HFFc6 (cell line): ENCODE results near the gene FOXL2NB. TPM values are rescaled to one million over a fixed set of nuclear protein-coding genes. Genes with fewer than 3 reads are reported as not detected.
"Not testable (repeated sequence)": the region's sequence is repeated elsewhere in the genome, so short reads cannot be mapped to it uniquely, and the experiment has no call there.

Source experiments
- DNase-seq: peaks from one replicate; pipeline ENCODE4 v3.0.0-alpha.2; 2018
- H3K27ac Mint-ChIP-seq: 2 replicates; pipeline ENCODE4 v1.8.0; 2020; ENCODE audit warnings: mild to moderate bottlenecking, mixed read lengths
- H3K27me3 Mint-ChIP-seq: 2 replicates; pipeline ENCODE4 v1.8.0; 2021; ENCODE audit warnings: mild to moderate bottlenecking, moderate library complexity, mixed read lengths; ENCODE audit not compliant: insufficient read depth
- H3K36me3 Mint-ChIP-seq: 2 replicates; pipeline ENCODE4 v1.8.0; 2021; ENCODE audit warnings: low read depth, mixed read lengths
- H3K4me1 Mint-ChIP-seq: 2 replicates; pipeline ENCODE4 v1.8.0; 2020; ENCODE audit warnings: low read depth, mixed read lengths
- H3K4me3 Mint-ChIP-seq: 2 replicates; pipeline ENCODE4 v1.8.0; 2020; ENCODE audit warnings: mild to moderate bottlenecking, moderate library complexity, mixed read lengths
- H3K9me3 Mint-ChIP-seq: 2 replicates; pipeline ENCODE4 v1.8.0; 2020; ENCODE audit warnings: mild to moderate bottlenecking, mixed read lengths
- CTCF ChIP-seq: fragments of 200-600 bp; sonication (generic); IDR thresholded peaks from 2 replicates; pipeline ENCODE4 v1.5.0; 2021; ENCODE audit warnings: antibody characterized with exemption, mild to moderate bottlenecking
- total RNA-seq, 6 experiments: library from RNA; stranded (reverse); fragmentation: NEBNext Ultra II Directional; extraction: Animal tissue kit (Norgen Biotek cat#: 25700); gene quantifications; 2 replicates in 1 of 6; 3 replicates in 5 of 6; pipeline ENCODE4 v1.2.3, GENCODE V29; 2021

Gene FOXL2NB
- total RNA-seq, 6 experiments from 2014 or later = 0.45 to 5.8 (median 4.6) TPM

GRCh38 chr3:138921316-138922292, 25.4 kb upstream of the FOXL2NB start:
- peak; percentile 85 for DNase-seq
- Mint-ChIP-seq H3K4me1 (peaks cover 27% of the 10 kb centered on the region), H3K9me3 (no peaks in the 10 kb centered on the region), H3K27me3 (peaks cover 8% of the 10 kb centered on the region), H3K27ac (peak overlapping the region; percentile 64), H3K4me3 (peak overlapping the region; percentile 53), H3K36me3 (no peaks in the 10 kb centered on the region)
- no peak for TF ChIP-seq CTCF

- not testable (repeated sequence) for H3K9me3 Mint-ChIP-seq, H3K27me3 Mint-ChIP-seq
- peak overlapping the region; percentile 64 for H3K27ac Mint-ChIP-seq
Measured at GRCh38 chr3:138922400-138922799, 24.6 kb upstream of the FOXL2NB start.

GRCh38 chr3:138923531-138923994, 23.5 kb upstream of the FOXL2NB start:
- DNase-seq = peak; percentile 80
- no peaks in the 10 kb centered on the region for H3K36me3 Mint-ChIP-seq
- peaks cover 6% of the 10 kb centered on the region for H3K27me3 Mint-ChIP-seq
- no peaks in the 10 kb centered on the region for H3K9me3 Mint-ChIP-seq
- H3K4me1 Mint-ChIP-seq = peaks cover 24% of the 10 kb centered on the region
- H3K4me3 Mint-ChIP-seq = no peak overlapping the region
- no peak overlapping the region for H3K27ac Mint-ChIP-seq
- TF ChIP-seq CTCF = peak; percentile 97

More at GRCh38 chr3:138922400-138922799, 24.6 kb upstream of the FOXL2NB start:
- peak overlapping the region; percentile 23; the same call in 1 of the 2 replicates for H3K4me3 Mint-ChIP-seq
- peak; percentile 49 for TF ChIP-seq CTCF
- H3K4me1 Mint-ChIP-seq = peaks cover 24% of the 10 kb centered on the region
- not testable (repeated sequence) for H3K36me3 Mint-ChIP-seq
- DNase-seq = peak; percentile 26

- Mint-ChIP-seq H3K4me1 (no peaks in the 10 kb centered on the region), H3K27me3 (peaks cover 12% of the 10 kb centered on the region), H3K4me3 (no peak overlapping the region), H3K9me3 (no peaks in the 10 kb centered on the region), H3K27ac (no peak overlapping the region), H3K36me3 (no peaks in the 10 kb centered on the region)
- no peak for TF ChIP-seq CTCF
- DNase-seq = no peak
Measured at GRCh38 chr3:138928727-138929372, 18.2 kb upstream of the FOXL2NB start.

GRCh38 chr3:138933068-138933668, 13.8 kb upstream of the FOXL2NB start:
- Mint-ChIP-seq H3K9me3 (no peaks in the 10 kb centered on the region), H3K4me1 (peaks cover 12% of the 10 kb centered on the region), H3K4me3 (no peak overlapping the region), H3K27me3 (peaks cover 30% of the 10 kb centered on the region), H3K36me3 (no peaks in the 10 kb centered on the region), H3K27ac (no peak overlapping the region)
- TF ChIP-seq CTCF = no peak
- DNase-seq = no peak
